HG03432 (cell line): ENCODE data around the gene FCN2.

Source experiments
- ATAC-seq: cut with Tn5 transposase; IDR thresholded peaks from one replicate; pipeline ENCODE4 v1.9.1; 2021; ENCODE audit warnings: mild to moderate bottlenecking, moderate library complexity; ENCODE audit not compliant: unreplicated experiment

Gene FCN2

GRCh38 chr9:134880484-134881312 is at the start of gene FCN2:
Gene FCN2, plus strand, starts transcription at chr9:134880810. Its CDS starts 12 bp downstream, at chr9:134880822.
- ATAC-seq, result no peak

GRCh38 chr9:134830926-134831720 is 49.5 kb upstream of the FCN2 start:
- no peak for ATAC-seq

GRCh38 chr9:134832471-134832870 is 48.1 kb upstream of the FCN2 start:
- no peak for ATAC-seq

GRCh38 chr9:134833294-134833880 is 47.2 kb upstream of the FCN2 start:
- no peak for ATAC-seq

- no peak for ATAC-seq
These were observed 46.2 kb upstream of the FCN2 start for GRCh38 chr9:134834217-134834956.

- ATAC-seq, result no peak
These were observed 45.6 kb upstream of the FCN2 start for GRCh38 chr9:134834957-134835419.

GRCh38 chr9:134835448-134835847 is 45.2 kb upstream of the FCN2 start:
- no peak for ATAC-seq

GRCh38 chr9:134835987-134836386 is 44.6 kb upstream of the FCN2 start:
- ATAC-seq, result no peak

- no peak for ATAC-seq
These were observed 44.1 kb upstream of the FCN2 start for GRCh38 chr9:134836406-134836970.

- no peak for ATAC-seq
These were observed 43.1 kb upstream of the FCN2 start for GRCh38 chr9:134837529-134837928.

GRCh38 chr9:134838651-134839454 is 41.8 kb upstream of the FCN2 start:
- ATAC-seq, result no peak

- ATAC-seq, result no peak
These were observed 41.0 kb upstream of the FCN2 start for GRCh38 chr9:134839455-134840125.

GRCh38 chr9:134840511-134840910 is 40.1 kb upstream of the FCN2 start:
- no peak for ATAC-seq

GRCh38 chr9:134841180-134841904 is 39.3 kb upstream of the FCN2 start:
- ATAC-seq, result no peak

- no peak for ATAC-seq
These were observed 38.3 kb upstream of the FCN2 start for GRCh38 chr9:134842321-134842720.

- no peak for ATAC-seq
These were observed 36.9 kb upstream of the FCN2 start for GRCh38 chr9:134843740-134844139.

GRCh38 chr9:134844821-134845220 is 35.8 kb upstream of the FCN2 start:
- no peak for ATAC-seq

GRCh38 chr9:134846187-134846586 is 34.4 kb upstream of the FCN2 start:
- no peak for ATAC-seq
